SKM-1 treated with dmso at 0.1 percent for 144 hours (cell line): ENCODE data around the gene ANKH.
"Not testable (repeated sequence)": the region's sequence is repeated elsewhere in the genome, so short reads cannot be mapped to it uniquely, and the experiment has no call there.

Source experiments
- DNase-seq: peaks from one replicate; lab custom pipeline; 2025; ENCODE audit not compliant: unreplicated experiment; lab: John Stamatoyannopoulos, UW

ANKH gene

GRCh38 chr5:14830210-14831005 lies 41.2 kb downstream of the ANKH start:
- no peak for DNase-seq

DNA sequence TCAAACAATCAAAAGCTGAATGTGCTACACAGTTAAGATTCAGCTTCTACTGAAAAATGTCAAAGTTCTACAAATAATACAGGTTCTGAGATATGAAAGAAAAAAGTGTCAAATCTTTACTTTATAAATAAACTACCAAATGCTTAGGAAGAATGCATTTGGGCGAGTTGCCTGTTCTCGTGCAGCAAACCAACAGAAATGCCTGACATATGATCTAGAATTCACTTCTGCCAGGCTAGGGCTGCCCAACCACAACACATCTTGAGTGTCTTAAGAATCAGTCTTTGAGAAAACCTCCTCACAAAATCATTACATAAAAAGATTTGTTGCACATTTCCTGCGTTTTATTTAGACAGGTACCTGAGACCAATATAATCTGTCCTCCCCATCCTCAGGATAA lies 42.2 kb downstream of the ANKH start:
- DNase-seq, result no peak

DNA sequence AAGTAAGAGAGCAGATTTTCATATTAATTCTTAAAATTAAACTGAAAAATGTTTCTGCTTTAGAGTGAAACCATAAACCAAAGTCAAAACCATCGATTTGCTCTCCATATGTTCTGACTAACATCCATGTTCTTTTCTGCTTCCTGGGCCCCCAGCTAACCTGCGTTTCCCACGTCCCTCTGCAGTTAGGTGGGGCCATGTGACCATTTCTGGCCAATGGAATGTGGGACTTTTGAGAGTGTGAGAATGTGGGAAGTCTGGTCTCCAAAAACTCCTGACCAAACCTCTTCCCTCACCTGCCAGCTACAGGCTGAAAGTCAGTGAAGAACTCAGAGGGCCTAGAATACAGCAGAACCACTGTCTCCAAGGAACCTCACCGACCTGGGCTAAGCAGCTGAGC lies 44.9 kb downstream of the ANKH start:
- DNase-seq, result no peak

DNA sequence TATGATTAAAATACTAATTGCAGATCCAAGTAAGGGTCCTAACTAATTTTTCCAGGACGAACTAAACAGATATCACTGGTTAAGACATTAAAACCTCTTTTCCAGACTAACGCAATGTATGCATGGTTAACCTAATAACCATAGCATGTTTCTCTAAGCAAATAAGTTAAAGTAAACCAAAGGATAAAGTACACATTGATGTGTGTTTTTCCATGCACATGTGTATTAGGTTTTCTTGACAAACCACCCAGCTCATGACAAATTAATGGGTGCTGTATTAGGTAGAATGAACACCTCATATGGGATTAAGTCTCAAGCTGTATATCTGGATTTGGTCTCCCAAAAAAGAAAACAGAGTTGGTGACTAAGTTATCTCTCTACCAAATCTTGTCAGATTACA lies 45.6 kb downstream of the ANKH start:
- no peak for DNase-seq

GRCh38 chr5:14824499-14824898 lies 47.1 kb downstream of the ANKH start:
- no peak for DNase-seq

GRCh38 chr5:14821100-14821845 lies 50.3 kb downstream of the ANKH start:
- no peak for DNase-seq

DNA sequence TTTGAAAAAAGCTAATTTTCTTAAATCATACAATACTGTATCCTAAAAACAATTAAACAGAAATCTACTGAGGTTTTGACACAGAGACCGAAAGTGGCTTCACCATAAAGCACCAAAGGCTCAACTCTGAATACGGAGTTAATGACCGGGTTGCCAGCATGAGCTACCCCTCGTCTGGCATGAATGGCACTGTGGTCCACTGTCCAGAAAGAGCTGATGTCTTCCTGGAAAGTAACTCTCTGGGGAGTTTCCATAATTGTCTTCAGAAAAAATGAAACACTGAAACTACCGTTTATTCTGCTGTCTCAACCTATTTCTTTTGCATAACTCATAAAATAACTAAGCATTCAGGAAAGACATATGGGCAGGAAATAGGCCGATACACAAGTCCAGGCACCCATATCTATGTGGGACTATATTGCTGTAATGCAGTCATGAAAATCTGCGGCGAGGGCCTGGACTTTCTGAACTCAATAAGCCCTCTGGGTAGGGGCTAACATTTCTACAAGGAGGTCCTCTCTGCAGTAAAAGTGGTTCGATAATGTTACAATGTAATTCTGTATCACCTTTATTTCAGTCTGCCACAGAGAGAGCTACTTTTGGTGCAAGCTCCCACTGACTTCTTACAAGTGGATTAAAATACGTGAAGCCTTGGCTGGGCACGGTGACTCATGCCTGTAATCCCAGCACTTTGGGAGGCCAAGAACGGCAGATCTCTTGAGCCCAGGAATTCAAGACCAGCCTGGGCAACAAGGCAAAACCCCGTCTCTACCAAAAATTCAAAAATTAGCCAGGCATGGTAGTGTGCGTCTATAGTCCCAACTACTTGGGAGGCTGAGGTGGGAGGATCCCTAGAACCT lies 52.4 kb downstream of the ANKH start:
- no peak for DNase-seq

- DNase-seq, result not testable (repeated sequence)
Observed at GRCh38 chr5:14817762-14818136, 53.8 kb downstream of the ANKH start.

GRCh38 chr5:14816999-14817761 lies 54.4 kb downstream of the ANKH start:
- DNase-seq, result no peak

GRCh38 chr5:14816374-14816998 lies 55.1 kb downstream of the ANKH start:
- no peak for DNase-seq

- no peak for DNase-seq
Observed at GRCh38 chr5:14813747-14814146, 57.8 kb downstream of the ANKH start.

- DNase-seq, result no peak
Observed at GRCh38 chr5:14812166-14812565, 59.4 kb downstream of the ANKH start.

DNA sequence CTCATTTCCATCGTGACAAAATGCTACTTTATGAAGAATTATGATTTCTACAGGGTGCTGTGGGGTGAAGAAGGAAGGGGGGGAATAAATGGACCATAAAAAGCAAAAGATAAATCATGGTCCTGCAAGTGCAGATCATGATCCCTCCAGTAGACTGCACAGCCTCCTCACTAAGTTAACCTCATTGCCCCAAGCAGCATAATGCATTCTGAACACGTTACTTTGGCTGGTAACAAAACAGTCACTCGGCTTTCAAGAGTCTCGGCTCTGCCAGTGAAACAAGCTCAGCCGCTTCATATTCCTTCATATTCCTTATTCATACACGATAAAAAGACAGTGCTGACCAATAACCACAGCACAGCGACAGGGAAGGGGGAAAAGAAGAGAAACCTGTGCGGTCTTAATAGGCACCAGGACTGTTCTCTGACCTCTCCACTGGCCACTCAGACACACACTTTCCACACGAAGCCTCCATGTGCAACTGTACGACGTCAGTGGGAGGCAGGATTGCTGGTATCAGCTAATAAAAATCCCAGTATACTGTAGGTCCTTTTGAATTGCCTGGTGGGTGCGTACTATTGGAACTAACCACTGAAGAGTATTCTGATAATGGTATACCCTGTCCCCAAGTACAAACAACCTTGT lies 60.5 kb downstream of the ANKH start:
- DNase-seq, result no peak

DNA sequence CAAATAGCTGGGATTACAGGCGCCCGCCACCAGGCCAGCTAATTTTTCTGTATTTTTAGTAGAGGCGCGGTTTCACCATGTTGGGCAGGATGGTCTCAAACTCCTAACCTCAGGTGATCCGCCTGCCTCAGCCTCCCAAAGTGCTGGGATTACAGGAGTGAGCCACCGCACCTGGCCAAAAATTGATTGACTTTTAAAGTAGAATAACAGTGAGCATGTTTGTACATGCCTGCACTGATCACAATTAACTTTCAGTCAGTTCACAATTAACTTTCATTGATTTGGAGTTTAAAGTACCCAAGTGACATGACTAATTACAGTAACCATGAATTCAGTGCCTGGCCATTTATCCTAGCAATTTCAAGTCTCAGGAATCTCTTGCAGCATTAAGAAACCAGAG lies 61.3 kb downstream of the ANKH start:
- DNase-seq, result no peak

- peak; percentile 77 for DNase-seq
Observed at GRCh38 chr5:14809369-14810155, 62.0 kb downstream of the ANKH start.

GRCh38 chr5:14807471-14807870 lies 64.1 kb downstream of the ANKH start:
- no peak for DNase-seq

GRCh38 chr5:14806456-14806855 lies 65.1 kb downstream of the ANKH start:
- DNase-seq, result no peak

DNA sequence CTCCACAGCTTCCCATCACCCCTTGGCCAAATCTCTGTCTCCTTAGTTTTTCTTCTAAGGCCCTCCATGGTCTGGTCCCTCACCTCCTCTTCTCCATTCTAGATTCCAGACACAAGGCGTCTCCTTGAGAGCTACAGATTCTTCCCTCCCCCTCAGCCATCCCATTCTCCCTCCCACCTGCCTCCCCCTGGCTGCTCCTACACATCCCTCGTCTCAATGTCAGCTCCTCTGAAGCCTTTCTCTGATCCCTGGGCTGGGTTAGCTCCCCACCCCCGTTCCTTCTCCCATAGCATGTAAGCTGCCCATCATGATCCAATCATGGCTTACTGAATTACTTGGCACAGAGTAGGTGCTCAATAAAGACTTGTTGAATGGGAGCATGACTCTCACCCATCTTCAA lies 69.0 kb downstream of the ANKH start:
- DNase-seq, result no peak

GRCh38 chr5:14801792-14802191 lies 69.8 kb downstream of the ANKH start:
- DNase-seq, result no peak
